Nephron progenitor cell (in vitro differentiated cells): Measurements from ENCODE around the gene RARA.

Source experiments
- DNase-seq: peaks from one replicate; pipeline ENCODE4 v3.0.0; 2021
- H3K27ac Mint-ChIP-seq: 2 replicates; pipeline ENCODE4 v1.8.0; 2021; ENCODE audit warnings: mild to moderate bottlenecking, moderate library complexity, mixed read lengths
- H3K27me3 Mint-ChIP-seq: 2 replicates; pipeline ENCODE4 v1.8.0; 2021; ENCODE audit warnings: mild to moderate bottlenecking, low read depth, mixed read lengths; ENCODE audit not compliant: poor library complexity
- H3K36me3 Mint-ChIP-seq: 2 replicates; pipeline ENCODE4 v1.8.0; 2021; ENCODE audit warnings: low read depth, mixed read lengths
- H3K4me1 Mint-ChIP-seq: 2 replicates; pipeline ENCODE4 v1.8.0; 2021; ENCODE audit warnings: mixed read lengths
- H3K4me3 Mint-ChIP-seq: 2 replicates; pipeline ENCODE4 v1.8.0; 2021; ENCODE audit warnings: mild to moderate bottlenecking, moderate library complexity, mixed read lengths
- H3K9me3 Mint-ChIP-seq: 2 replicates; pipeline ENCODE4 v1.8.0; 2021; ENCODE audit warnings: mild to moderate bottlenecking, moderate library complexity, mixed read lengths
- TF ChIP-seq, protein P1 (sequence below): fragments of 200-600 bp; sonication (generic); IDR thresholded peaks from 2 replicates; pipeline ENCODE4 v1.5.0; 2021; ENCODE audit warnings: antibody characterized with exemption

RARA gene

DNA sequence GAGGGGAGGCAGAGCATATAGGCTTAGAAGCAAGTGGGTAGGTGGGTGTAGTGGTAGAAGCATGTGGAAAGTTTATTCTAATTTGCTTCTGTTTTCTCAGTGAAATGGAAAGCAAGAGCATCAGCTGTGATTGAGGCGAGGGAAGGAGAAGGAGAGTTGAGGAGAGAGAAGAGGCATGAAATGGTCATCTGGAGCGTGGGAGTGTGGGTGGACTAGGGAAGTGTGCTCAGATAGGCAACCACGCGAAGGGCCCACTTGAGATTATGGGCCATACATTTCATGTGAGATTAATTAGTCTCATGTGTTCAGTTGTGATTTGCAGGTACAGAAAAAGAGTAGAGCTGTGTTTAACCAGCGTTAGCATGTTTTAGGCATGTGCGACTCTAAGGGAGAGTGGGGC is 42.1 kb upstream of the RARA start:
- Mint-ChIP-seq H3K27me3 (no peaks in the 10 kb centered on the region), H3K9me3 (no peaks in the 10 kb centered on the region), H3K4me3 (no peak overlapping the region), H3K36me3 (peaks cover 23% of the 10 kb centered on the region), H3K27ac (no peak overlapping the region), H3K4me1 (no peaks in the 10 kb centered on the region)
- no peak for DNase-seq
- TF ChIP-seq, protein P1, sequence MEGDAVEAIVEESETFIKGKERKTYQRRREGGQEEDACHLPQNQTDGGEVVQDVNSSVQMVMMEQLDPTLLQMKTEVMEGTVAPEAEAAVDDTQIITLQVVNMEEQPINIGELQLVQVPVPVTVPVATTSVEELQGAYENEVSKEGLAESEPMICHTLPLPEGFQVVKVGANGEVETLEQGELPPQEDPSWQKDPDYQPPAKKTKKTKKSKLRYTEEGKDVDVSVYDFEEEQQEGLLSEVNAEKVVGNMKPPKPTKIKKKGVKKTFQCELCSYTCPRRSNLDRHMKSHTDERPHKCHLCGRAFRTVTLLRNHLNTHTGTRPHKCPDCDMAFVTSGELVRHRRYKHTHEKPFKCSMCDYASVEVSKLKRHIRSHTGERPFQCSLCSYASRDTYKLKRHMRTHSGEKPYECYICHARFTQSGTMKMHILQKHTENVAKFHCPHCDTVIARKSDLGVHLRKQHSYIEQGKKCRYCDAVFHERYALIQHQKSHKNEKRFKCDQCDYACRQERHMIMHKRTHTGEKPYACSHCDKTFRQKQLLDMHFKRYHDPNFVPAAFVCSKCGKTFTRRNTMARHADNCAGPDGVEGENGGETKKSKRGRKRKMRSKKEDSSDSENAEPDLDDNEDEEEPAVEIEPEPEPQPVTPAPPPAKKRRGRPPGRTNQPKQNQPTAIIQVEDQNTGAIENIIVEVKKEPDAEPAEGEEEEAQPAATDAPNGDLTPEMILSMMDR: no peak

DNA sequence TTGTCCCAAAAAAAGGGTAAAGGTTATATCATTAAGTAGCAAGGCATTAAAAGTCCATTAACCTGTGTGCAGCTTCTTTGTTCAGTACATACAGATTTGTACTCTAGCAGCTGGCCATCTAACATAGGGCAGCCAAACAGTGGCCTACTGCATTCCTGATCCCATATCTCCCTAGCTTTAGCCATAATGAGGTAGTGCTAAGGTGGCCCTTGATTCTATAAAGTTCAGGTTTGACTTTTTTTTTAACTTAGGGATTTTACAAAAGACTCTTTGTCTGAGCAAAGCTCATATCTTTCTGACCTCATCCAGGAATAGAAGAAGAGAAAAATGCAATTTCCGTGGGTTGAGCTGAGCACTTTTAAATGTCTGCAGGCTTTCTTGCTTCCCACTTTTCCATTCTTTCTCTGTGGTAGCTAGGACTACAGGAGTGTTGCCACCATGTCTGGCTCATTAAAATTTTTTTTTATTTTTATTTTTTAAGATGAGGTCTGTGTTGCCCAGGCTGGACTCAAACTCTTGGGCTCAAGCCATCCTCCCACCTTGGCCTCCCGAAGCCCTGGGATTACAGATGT is 40.8 kb upstream of the RARA start:
- Mint-ChIP-seq H3K4me3 (no peak overlapping the region), H3K9me3 (no peaks in the 10 kb centered on the region), H3K27me3 (no peaks in the 10 kb centered on the region), H3K27ac (no peak overlapping the region), H3K36me3 (peaks cover 19% of the 10 kb centered on the region), H3K4me1 (no peaks in the 10 kb centered on the region)
- no peak for DNase-seq
- TF ChIP-seq, protein P1: no peak

DNA sequence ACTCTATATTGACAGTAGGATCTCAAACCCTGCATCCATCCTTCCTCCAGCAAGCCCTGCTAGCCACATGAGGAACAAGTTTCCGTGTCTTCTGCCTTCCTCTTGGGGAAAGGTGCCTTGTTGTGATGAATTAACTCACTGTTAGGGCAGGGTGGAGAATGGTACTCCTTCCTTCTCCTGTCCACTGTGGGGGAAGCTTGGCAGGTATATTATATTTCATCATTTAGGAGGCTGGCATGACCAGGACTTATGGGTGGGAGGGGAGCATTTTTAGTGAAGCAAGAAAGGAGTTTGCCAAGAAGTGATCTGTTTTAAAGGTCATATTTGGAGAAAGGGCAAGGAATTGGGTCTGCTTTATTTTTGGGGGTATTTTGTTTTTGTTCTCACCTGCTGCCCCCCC is 30.6 kb upstream of the RARA start:
- Mint-ChIP-seq H3K4me3 (no peak overlapping the region), H3K36me3 (peaks cover 69% of the 10 kb centered on the region)

DNA sequence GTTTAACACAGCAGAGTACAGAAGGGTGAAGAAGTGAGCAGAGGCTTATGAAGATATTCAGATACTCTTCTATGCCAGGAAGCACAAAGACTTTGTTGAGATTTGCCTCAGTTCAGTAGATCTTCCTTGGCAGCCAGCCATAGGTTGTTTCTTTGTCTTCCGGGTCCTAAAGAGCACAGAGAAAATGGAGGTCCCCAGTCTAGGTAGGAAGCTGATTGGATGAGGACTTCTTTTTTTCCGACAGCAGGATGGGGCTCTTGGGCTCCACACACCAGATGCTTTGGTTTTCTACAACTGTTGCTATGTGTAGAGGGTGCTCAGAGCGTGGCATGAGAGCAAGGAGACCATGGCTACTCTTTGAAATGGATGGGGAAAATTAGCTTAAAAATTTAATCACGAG is 29.6 kb upstream of the RARA start:
- TF ChIP-seq, protein P1: no peak
- H3K36me3 Mint-ChIP-seq: peaks cover 67% of the 10 kb centered on the region
- H3K27me3 Mint-ChIP-seq: no peaks in the 10 kb centered on the region
- peaks cover 5% of the 10 kb centered on the region for H3K4me1 Mint-ChIP-seq
- no peaks in the 10 kb centered on the region for H3K9me3 Mint-ChIP-seq
- peak overlapping the region; percentile 19 for H3K27ac Mint-ChIP-seq
- DNase-seq: no peak
- H3K4me3 Mint-ChIP-seq: no peak overlapping the region

More for the DNA sequence above, 30.6 kb upstream of the RARA start:
- TF ChIP-seq, protein P1: no peak
- Mint-ChIP-seq H3K27me3 (no peaks in the 10 kb centered on the region), H3K27ac (no peak overlapping the region), H3K4me1 (no peaks in the 10 kb centered on the region), H3K9me3 (no peaks in the 10 kb centered on the region)
- no peak for DNase-seq

DNA sequence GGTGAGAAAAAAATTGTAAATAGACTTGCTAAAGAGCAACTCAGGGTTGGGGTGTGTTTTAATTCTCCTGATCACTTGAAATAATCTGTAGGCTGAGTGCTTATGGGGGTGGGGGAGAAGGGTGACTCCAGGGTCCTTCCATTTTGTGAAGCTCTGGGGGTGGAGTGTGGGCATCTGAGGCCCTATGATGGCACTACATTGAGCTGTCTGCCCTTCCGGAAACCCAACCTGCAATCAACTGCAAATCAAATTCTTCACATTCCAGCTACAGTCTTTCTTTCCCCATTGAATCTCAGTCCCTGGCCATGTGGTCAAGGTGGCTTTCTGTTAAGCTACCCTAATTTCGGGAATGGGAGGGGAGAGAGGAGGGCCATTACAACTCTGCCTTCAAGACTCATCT is 27.3 kb upstream of the RARA start:
- H3K4me3 Mint-ChIP-seq: no peak overlapping the region
- peaks cover 54% of the 10 kb centered on the region for H3K36me3 Mint-ChIP-seq
- H3K9me3 Mint-ChIP-seq: no peaks in the 10 kb centered on the region
- no peaks in the 10 kb centered on the region for H3K27me3 Mint-ChIP-seq
- peaks cover 5% of the 10 kb centered on the region for H3K4me1 Mint-ChIP-seq
- no peak for DNase-seq
- TF ChIP-seq, protein P1: no peak
- H3K27ac Mint-ChIP-seq: peak overlapping the region; percentile 78

DNA sequence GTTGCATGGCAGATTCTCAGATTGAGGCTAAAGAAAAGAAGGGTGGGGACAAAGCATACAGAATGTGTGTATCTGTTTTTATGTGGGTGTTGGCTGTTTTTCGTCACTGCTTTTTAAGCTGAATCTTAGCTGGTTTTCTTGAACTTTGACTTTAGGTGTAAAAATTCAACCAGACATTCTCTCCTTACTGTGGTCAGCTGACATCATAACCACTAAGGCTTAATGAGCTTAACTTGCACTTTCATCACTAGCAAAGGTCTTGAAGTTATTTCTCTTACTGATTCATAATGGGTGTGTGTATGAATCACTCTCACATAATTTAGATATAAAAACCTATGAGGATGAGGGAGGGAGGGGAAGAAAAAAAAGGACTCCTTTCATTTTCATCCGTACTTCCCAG is 25.3 kb upstream of the RARA start:
- TF ChIP-seq, protein P1: no peak
- peaks cover 3% of the 10 kb centered on the region for H3K9me3 Mint-ChIP-seq
- peaks cover 43% of the 10 kb centered on the region for H3K36me3 Mint-ChIP-seq
- DNase-seq: no peak
- H3K27ac Mint-ChIP-seq: peak overlapping the region; percentile 66
- H3K4me1 Mint-ChIP-seq: peaks cover 14% of the 10 kb centered on the region
- H3K27me3 Mint-ChIP-seq: no peaks in the 10 kb centered on the region
- no peak overlapping the region for H3K4me3 Mint-ChIP-seq
